HCT116 (cell line): ENCODE measurements around the gene SEMA3F. TPM values are rescaled to one million over a fixed set of nuclear protein-coding genes. Genes with fewer than 3 reads are reported as not detected.

ENCODE experiments used
- ATAC-seq: fragments of 200-7000 bp; cut with Tn5 transposase; 2 replicates; pipeline ENCODE4 v1.9.1; 2020; ENCODE audit warnings: mild to moderate bottlenecking, moderate library complexity
- BruUV-seq: library from RNA; stranded (reverse); fragments of 400-500 nt; replicated peaks from 2 replicates; lab custom pipeline; 2021; lab: Mats Ljungman, UMichigan
- CTCF ChIA-PET: fragments of 300-600 bp; sonication (Branson Sonifier 250); formaldehyde crosslinking; loops from one replicate; lab custom pipeline; 2021; ENCODE audit warnings: antibody characterized with exemption; lab: Charles Lee
- POLR2A ChIA-PET: fragments of 300-600, 350-600 bp; sonication (Branson Sonifier 250); formaldehyde crosslinking; loops from one replicate; lab custom pipeline; 2021; ENCODE audit warnings: antibody characterized with exemption; lab: Charles Lee
- RAD21 ChIA-PET, 2 experiments: fragments of 300-600 bp; sonication (Branson Sonifier 250); formaldehyde crosslinking; loops; one replicate each; lab custom pipeline; 2023; ENCODE audit warnings: low total read pairs in 2 of 2; ENCODE audit not compliant: uncharacterized antibody in 2 of 2, unreplicated experiment in 2 of 2, low non-redundant PET in 1 of 2; lab: Charles Lee
- DNase-seq: peaks from one replicate; pipeline ENCODE4 v3.0.0-alpha.2; 2010; ENCODE audit warnings: low read depth, low spot score
- H2AFZ ChIP-seq: fragments of 200-600 bp; shearing (Covaris generic), sonication (generic); 2 replicates; pipeline ENCODE4 v1.6.1; 2017; ENCODE audit warnings: low read depth, mixed run types, mixed read lengths, antibody characterized with exemption, low read length; ENCODE audit not compliant: poor library complexity, severe bottlenecking
- H3K27ac ChIP-seq: 2 replicates; pipeline ENCODE4 v1.5.1; 2012; ENCODE audit warnings: low read depth, low read length
- H3K27me3 ChIP-seq: fragments of 200-600 bp; sonication (generic); 2 replicates; pipeline ENCODE4 v1.6.1; 2016; ENCODE audit warnings: mixed run types, low read length, mixed read lengths; ENCODE audit not compliant: insufficient read depth
- H3K36me3 ChIP-seq, 2 experiments: fragments of 200-500 bp in 1 of 2; fragments of 200-600 bp in 1 of 2; sonication (Bioruptor generic) in 1 of 2; sonication (generic) in 1 of 2; 2 replicates each; pipeline versions ENCODE4 v1.5.1 to v1.6.1; 2014 to 2016; ENCODE audit warnings: low read length in 2 of 2, inconsistent platforms in 1 of 2, mixed read lengths in 1 of 2, mixed run types in 1 of 2; ENCODE audit not compliant: insufficient read depth in 2 of 2, control insufficient read depth in 1 of 2
- H3K4me1 ChIP-seq, 2 experiments: fragments of 200-600 bp in 1 of 2; sonication (generic) in 1 of 2; 2 replicates each; pipeline versions ENCODE4 v1.5.1 to v1.6.1; 2012 to 2017; ENCODE audit warnings: low read length in 2 of 2, inconsistent platforms in 1 of 2, mild to moderate bottlenecking in 1 of 2, mixed read lengths in 1 of 2, mixed run types in 1 of 2, moderate library complexity in 1 of 2; ENCODE audit not compliant: insufficient read depth in 2 of 2, control insufficient read depth in 1 of 2
- H3K4me2 ChIP-seq: fragments of 200-600 bp; sonication (generic); 2 replicates; pipeline ENCODE4 v1.6.1; 2017; ENCODE audit warnings: mixed run types, low read length, mixed read lengths
- H3K4me3 ChIP-seq, 2 experiments: fragments of 200-600 bp in 1 of 2; sonication (generic) in 1 of 2; replicated peaks in 1 of 2; 2 replicates each; pipeline ENCODE4 v1.5.1; 2011 to 2016; ENCODE audit warnings: low read length in 2 of 2, control low read depth in 1 of 2, low read depth in 1 of 2, mild to moderate bottlenecking in 1 of 2, mixed read lengths in 1 of 2, mixed run types in 1 of 2
- H3K79me2 ChIP-seq: fragments of 200-600 bp; sonication (generic); 2 replicates; pipeline ENCODE4 v1.6.1; 2017; ENCODE audit warnings: mild to moderate bottlenecking, mixed run types, low read length, moderate library complexity, mixed read lengths; ENCODE audit not compliant: insufficient read depth
- H3K9ac ChIP-seq: fragments of 200-600 bp; sonication (generic); 2 replicates; pipeline ENCODE4 v1.6.1; 2016; ENCODE audit warnings: low read length, mixed read lengths
- H3K9me2 ChIP-seq: fragments of 200-600 bp; sonication (generic), shearing (Covaris generic); 2 replicates; pipeline ENCODE4 v1.6.1; 2017; ENCODE audit warnings: mixed run types, mild to moderate bottlenecking, moderate library complexity; ENCODE audit not compliant: insufficient read depth
- H3K9me3 ChIP-seq, 2 experiments: fragments of 200-500 bp in 1 of 2; fragments of 200-600 bp in 1 of 2; sonication (Bioruptor generic) in 1 of 2; sonication (generic) in 1 of 2; 2 replicates each; pipeline ENCODE4 v1.6.1; 2014 to 2017; ENCODE audit warnings: low read length in 2 of 2, mixed read lengths in 2 of 2, inconsistent platforms in 1 of 2, low read depth in 1 of 2, mild to moderate bottlenecking in 1 of 2, mixed run types in 1 of 2, moderate library complexity in 1 of 2; ENCODE audit not compliant: control insufficient read depth in 1 of 2, insufficient read depth in 1 of 2
- H4K20me1 ChIP-seq: fragments of 200-600 bp; sonication (generic), shearing (Covaris generic); 2 replicates; pipeline ENCODE4 v1.6.1; 2017; ENCODE audit warnings: mixed run types, mild to moderate bottlenecking, moderate library complexity; ENCODE audit not compliant: insufficient read depth
- ATF3 ChIP-seq: IDR thresholded peaks from 2 replicates; pipeline ENCODE4 v1.6.1; 2012
- CBX3 ChIP-seq: IDR thresholded peaks from 2 replicates; pipeline ENCODE4 v1.6.1; 2012; ENCODE audit warnings: low read depth
- CEBPB ChIP-seq: IDR thresholded peaks from 2 replicates; pipeline ENCODE4 v1.6.1; 2012; ENCODE audit warnings: low read depth
- CTCF ChIP-seq, 3 experiments: fragments of 200-600 bp in 1 of 3; sonication (generic) in 1 of 3; IDR thresholded peaks in 2 of 3; conservative IDR thresholded peaks in 1 of 3; 2 replicates each; pipeline ENCODE4 v1.5.1; 2012 to 2017; ENCODE audit warnings: low read depth in 2 of 3, low read length in 2 of 3, antibody characterized with exemption in 1 of 3, borderline replicate concordance in 1 of 3, control low read depth in 1 of 3, mild to moderate bottlenecking in 1 of 3, mixed read lengths in 1 of 3, mixed run types in 1 of 3, moderate library complexity in 1 of 3; ENCODE audit not compliant: insufficient read depth in 1 of 3
- EGR1 ChIP-seq: IDR thresholded peaks from 2 replicates; pipeline ENCODE4 v1.6.1; 2012; ENCODE audit warnings: low read depth
- JUND ChIP-seq: IDR thresholded peaks from 2 replicates; pipeline ENCODE4 v1.6.1; 2012
- POLR2A ChIP-seq: IDR thresholded peaks from 2 replicates; pipeline ENCODE4 v1.7.0; 2011; ENCODE audit warnings: borderline replicate concordance; ENCODE audit not compliant: insufficient read depth, insufficient read length; ENCODE audit errors: extremely low read depth
- RAD21 ChIP-seq: IDR thresholded peaks from 2 replicates; pipeline ENCODE4 v1.6.1; 2012; ENCODE audit warnings: low read depth, mild to moderate bottlenecking
- SIN3A ChIP-seq: IDR thresholded peaks from 2 replicates; pipeline ENCODE4 v1.6.1; 2012; ENCODE audit warnings: low read depth
- SRF ChIP-seq: IDR thresholded peaks from 2 replicates; pipeline ENCODE4 v1.6.1; 2012; ENCODE audit warnings: low read depth
- YY1 ChIP-seq: IDR thresholded peaks from 2 replicates; pipeline ENCODE4 v1.6.1; 2011; ENCODE audit warnings: low read length, low read depth, moderate library complexity, mild to moderate bottlenecking; ENCODE audit not compliant: insufficient replicate concordance; ENCODE audit errors: extremely low read depth
- ZFX ChIP-seq: fragments of 450-650 bp; IDR thresholded peaks from 2 replicates; pipeline ENCODE4 v1.6.1; 2017
- intact Hi-C: fragments of 100-400 bp; cut with micrococcal nuclease; formaldehyde crosslinking; loops from 2 replicates; pipeline ENCODE4 v1.10.0; 2022
- total RNA-seq: library from RNA; stranded (reverse); gene quantifications from one replicate; pipeline ENCODE4 v1.2.1, GENCODE V29; 2021; ENCODE audit not compliant: unreplicated experiment

The SEMA3F gene
- total RNA-seq, 1 experiment from 2014 or later = 15.7 TPM

- RAD21 ChIA-PET = no interaction called here
- CTCF ChIA-PET = no interaction called here
- no peak for ATAC-seq
These were observed 15.8 kb upstream of the SEMA3F start for GRCh38 chr3:50139308-50139707.

More at GRCh38 chr3:50139308-50139707, 15.8 kb upstream of the SEMA3F start:
- no peaks in the 10 kb centered on the region for H3K4me1 ChIP-seq
- no peak overlapping the region for H3K4me3 ChIP-seq
- H2AFZ ChIP-seq = no peak overlapping the region
- POLR2A ChIA-PET = no interaction called here
- BruUV-seq = no TSS peak
- H3K27ac ChIP-seq = no peak overlapping the region
- H3K9ac ChIP-seq = no peak overlapping the region
- no peaks in the 10 kb centered on the region for H4K20me1 ChIP-seq
- intact Hi-C loops = no loop called here
- H3K79me2 ChIP-seq = no peaks in the 10 kb centered on the region
- H3K9me2 ChIP-seq = no peaks in the 10 kb centered on the region
- no peaks in the 10 kb centered on the region for H3K27me3 ChIP-seq
- no peak overlapping the region for H3K4me2 ChIP-seq
- DNase-seq = no peak
- H3K9me3 ChIP-seq = no peaks in the 10 kb centered on the region
- no peaks in the 10 kb centered on the region for H3K36me3 ChIP-seq
- TF ChIP-seq CTCF (IDR thresholded peaks at IDR 0.05 in 2 of 3, conservative IDR thresholded peaks at IDR 0.05 in 1 of 3; ENCODE audit: borderline replicate concordance in 1 of 3, insufficient read depth in 1 of 3, low read depth in 2 of 3, low read length in 2 of 3) (no peak), YY1 (no peak), ATF3 (no peak), CBX3 (no peak), SIN3A (no peak), POLR2A (no peak), SRF (no peak), ZFX (no peak), CEBPB (no peak), RAD21 (no peak), JUND (no peak), EGR1 (no peak)
